ENCODE results near the gene GRIA3. TPM values are rescaled to one million over a fixed set of nuclear protein-coding genes. Genes with fewer than 3 reads are reported as not detected.

Gene GRIA3
- total RNA-seq, 1 donor from 2014 or later = 3.7 TPM

DNA sequence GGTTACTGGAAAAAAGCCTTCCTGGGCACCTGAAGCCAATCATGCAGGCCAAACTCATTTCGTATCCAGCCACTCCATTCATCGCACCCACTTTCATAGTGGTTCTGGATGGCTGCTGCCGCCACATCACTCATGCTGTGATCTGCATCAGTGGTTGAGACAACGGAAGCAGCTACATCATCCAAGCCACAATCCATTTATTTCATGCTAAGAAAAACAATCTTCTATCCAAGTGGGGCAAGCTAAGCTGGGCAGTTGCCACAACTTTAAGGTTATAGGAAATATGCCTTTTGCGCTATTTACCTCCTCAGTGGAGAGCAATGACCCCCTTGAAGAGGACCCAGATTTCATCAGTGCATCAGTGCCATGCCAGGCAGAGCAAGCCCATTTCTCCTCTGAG, 124.6 kb downstream of the GRIA3 start:
- Histone ChIP-seq H3K9me3 (replicated peaks) (no peaks in the 10 kb centered on the region), H3K4me3 (no peak overlapping the region), H3K4me1 (no peaks in the 10 kb centered on the region), H3K27ac (replicated peaks) (no peak overlapping the region), H3K27me3 (ENCODE audit: low read depth) (no peaks in the 10 kb centered on the region), H3K36me3 (no peaks in the 10 kb centered on the region)
- no peak for DNase-seq
- intact Hi-C loops (cut with micrococcal nuclease) = no loop called here
- TF ChIP-seq, protein P1, sequence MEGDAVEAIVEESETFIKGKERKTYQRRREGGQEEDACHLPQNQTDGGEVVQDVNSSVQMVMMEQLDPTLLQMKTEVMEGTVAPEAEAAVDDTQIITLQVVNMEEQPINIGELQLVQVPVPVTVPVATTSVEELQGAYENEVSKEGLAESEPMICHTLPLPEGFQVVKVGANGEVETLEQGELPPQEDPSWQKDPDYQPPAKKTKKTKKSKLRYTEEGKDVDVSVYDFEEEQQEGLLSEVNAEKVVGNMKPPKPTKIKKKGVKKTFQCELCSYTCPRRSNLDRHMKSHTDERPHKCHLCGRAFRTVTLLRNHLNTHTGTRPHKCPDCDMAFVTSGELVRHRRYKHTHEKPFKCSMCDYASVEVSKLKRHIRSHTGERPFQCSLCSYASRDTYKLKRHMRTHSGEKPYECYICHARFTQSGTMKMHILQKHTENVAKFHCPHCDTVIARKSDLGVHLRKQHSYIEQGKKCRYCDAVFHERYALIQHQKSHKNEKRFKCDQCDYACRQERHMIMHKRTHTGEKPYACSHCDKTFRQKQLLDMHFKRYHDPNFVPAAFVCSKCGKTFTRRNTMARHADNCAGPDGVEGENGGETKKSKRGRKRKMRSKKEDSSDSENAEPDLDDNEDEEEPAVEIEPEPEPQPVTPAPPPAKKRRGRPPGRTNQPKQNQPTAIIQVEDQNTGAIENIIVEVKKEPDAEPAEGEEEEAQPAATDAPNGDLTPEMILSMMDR (IDR thresholded peaks at IDR 0.05; ENCODE audit: borderline replicate concordance) = no peak

DNA sequence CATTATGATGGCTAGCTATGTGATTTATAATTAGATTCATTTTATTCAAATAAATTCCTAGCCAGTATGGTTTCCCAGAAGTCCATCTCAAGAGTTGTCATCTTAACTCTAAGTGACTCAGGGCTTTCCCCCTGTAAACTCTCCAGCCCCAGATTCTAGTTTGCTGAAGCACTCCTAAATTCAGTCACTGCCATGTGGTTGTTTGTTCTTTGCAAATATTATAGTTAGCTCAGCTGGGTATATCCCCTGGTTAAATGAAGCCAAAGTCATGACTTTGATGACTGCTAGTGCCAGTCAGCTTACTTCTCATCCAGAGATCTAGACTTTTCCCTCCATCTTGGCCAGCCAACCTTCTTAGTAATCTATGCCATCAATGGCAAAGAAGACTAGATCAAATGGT, 126.0 kb downstream of the GRIA3 start:
- intact Hi-C loops (cut with micrococcal nuclease) = no loop called here

DNA sequence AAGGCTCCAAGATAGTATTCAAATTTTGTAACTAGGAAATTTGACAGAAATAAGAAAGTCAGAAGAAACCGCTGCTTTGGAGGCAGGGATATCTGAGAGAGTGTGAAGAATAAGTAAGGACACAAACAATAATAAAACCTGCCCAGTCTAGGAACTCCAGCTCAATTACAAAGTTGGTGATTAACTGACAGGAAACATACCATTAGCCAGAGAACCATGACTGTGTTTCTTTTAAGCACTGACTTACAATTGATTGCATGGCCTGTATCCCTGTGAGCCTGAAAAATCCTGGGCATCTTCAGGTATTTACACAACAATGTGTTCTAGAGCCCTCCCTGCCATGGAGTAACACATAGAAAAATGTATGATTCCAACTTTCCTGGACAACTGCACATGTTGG, 127.4 kb downstream of the GRIA3 start:
- no peaks in the 10 kb centered on the region for H3K36me3 ChIP-seq
- H3K27me3 ChIP-seq (ENCODE audit: low read depth) = no peaks in the 10 kb centered on the region
- no peaks in the 10 kb centered on the region for H3K4me1 ChIP-seq
- H3K27ac ChIP-seq (replicated peaks) = no peak overlapping the region
- H3K4me3 ChIP-seq = no peak overlapping the region
- no peak for DNase-seq
- intact Hi-C loops (cut with micrococcal nuclease) = no loop called here
- no peaks in the 10 kb centered on the region for H3K9me3 ChIP-seq (replicated peaks)
- TF ChIP-seq, protein P1 (IDR thresholded peaks at IDR 0.05; ENCODE audit: borderline replicate concordance) = no peak

More for the DNA sequence above, 126.0 kb downstream of the GRIA3 start:
- H3K9me3 ChIP-seq (replicated peaks) = no peaks in the 10 kb centered on the region
- H3K4me3 ChIP-seq = no peak overlapping the region
- H3K27ac ChIP-seq (replicated peaks) = no peak overlapping the region
- H3K27me3 ChIP-seq (ENCODE audit: low read depth) = no peaks in the 10 kb centered on the region
- TF ChIP-seq, protein P1 (IDR thresholded peaks at IDR 0.05; ENCODE audit: borderline replicate concordance) = no peak
- DNase-seq = no peak
- no peaks in the 10 kb centered on the region for H3K36me3 ChIP-seq
- no peaks in the 10 kb centered on the region for H3K4me1 ChIP-seq

DNA sequence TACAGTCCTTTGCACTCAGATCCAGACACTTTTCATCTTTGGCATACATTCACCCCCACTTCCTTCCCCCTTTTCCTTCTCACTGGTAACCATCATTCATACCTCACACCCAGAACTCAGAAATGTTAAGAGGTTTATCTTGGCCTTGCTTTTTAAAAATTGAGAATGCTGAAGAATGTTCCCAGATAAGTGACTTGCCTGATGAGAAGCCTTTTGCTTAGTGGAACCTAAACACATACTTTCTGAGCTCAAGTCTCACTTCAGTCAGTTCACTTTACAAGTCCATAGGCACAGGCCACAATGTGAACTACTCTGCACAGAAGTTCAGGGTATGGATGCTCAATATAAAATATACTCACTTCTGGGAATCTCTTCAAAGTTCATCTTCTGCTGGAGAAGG, 129.4 kb downstream of the GRIA3 start:
- intact Hi-C loops (cut with micrococcal nuclease) = no loop called here
- no peaks in the 10 kb centered on the region for H3K27me3 ChIP-seq (ENCODE audit: low read depth)
- H3K4me1 ChIP-seq = no peaks in the 10 kb centered on the region
- no peaks in the 10 kb centered on the region for H3K9me3 ChIP-seq (replicated peaks)
- H3K27ac ChIP-seq (replicated peaks) = no peak overlapping the region
- H3K4me3 ChIP-seq = no peak overlapping the region
- H3K36me3 ChIP-seq = no peaks in the 10 kb centered on the region
- DNase-seq = no peak
- TF ChIP-seq, protein P1 (IDR thresholded peaks at IDR 0.05; ENCODE audit: borderline replicate concordance) = no peak

DNA sequence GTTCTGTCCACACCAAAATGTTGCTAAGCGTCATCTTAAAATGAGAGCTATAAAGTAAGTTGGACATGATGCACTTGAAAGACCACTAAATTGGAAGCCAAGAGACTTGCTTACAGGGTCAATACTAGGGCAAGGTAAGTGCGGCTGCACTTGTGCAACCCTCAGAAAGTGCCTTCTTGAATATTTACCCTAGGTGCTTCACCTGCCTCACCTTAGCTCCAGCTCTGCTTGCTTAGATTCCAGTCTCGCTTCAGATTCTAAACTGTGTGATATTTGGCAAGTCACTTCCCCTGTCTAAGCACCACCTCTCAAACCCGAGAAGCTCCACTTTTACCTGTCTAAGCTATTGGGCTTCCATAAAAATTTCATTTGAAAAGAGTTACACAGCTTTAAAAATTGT, 136.5 kb downstream of the GRIA3 start:
- no peaks in the 10 kb centered on the region for H3K4me1 ChIP-seq
- no peak for DNase-seq
- intact Hi-C loops (cut with micrococcal nuclease) = no loop called here
- H3K9me3 ChIP-seq (replicated peaks) = no peaks in the 10 kb centered on the region
- no peaks in the 10 kb centered on the region for H3K27me3 ChIP-seq (ENCODE audit: low read depth)
- H3K36me3 ChIP-seq = no peaks in the 10 kb centered on the region
- no peak overlapping the region for H3K27ac ChIP-seq (replicated peaks)
- TF ChIP-seq, protein P1 (IDR thresholded peaks at IDR 0.05; ENCODE audit: borderline replicate concordance) = no peak
- no peak overlapping the region for H3K4me3 ChIP-seq

DNA sequence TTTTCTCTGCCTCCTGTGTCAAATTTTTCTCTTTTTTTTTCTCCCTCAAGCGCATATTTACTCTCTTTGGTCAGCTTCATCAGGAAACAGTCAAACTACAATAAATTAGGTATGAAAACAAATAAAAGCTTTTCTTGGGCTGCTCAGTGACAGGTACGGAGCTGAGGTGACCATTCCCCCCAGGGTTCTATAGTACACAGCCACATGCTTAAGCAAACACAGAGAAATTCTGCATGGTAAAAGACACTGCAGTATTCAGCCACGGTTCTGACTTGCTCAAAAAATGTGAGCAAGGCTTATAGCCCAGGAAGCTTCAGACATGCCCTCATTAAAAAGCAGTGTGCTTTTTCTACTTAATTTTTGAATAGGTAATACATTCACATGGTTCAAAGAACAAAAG, 138.5 kb downstream of the GRIA3 start:
- no peak overlapping the region for H3K27ac ChIP-seq (replicated peaks)
- no peak for DNase-seq
- H3K4me3 ChIP-seq = no peak overlapping the region
- no peaks in the 10 kb centered on the region for H3K36me3 ChIP-seq
- intact Hi-C loops (cut with micrococcal nuclease) = no loop called here
- no peaks in the 10 kb centered on the region for H3K27me3 ChIP-seq (ENCODE audit: low read depth)
- no peaks in the 10 kb centered on the region for H3K9me3 ChIP-seq (replicated peaks)
- no peaks in the 10 kb centered on the region for H3K4me1 ChIP-seq
- TF ChIP-seq, protein P1 (IDR thresholded peaks at IDR 0.05; ENCODE audit: borderline replicate concordance) = no peak
